ENCODE results near the gene NCAPD3.

GRCh38 chr11:134250246-134250645 lies 26.5 kb upstream of the NCAPD3 start:
- TF ChIP-seq CTCF (IDR thresholded peaks at IDR 0.05) (no peak), EP300 (IDR thresholded peaks at IDR 0.05) (no peak), POLR2A (IDR thresholded peaks at IDR 0.05; ENCODE audit: low read depth) (no peak), POLR2AphosphoS5 (IDR thresholded peaks at IDR 0.05) (no peak)

Measured in esophagus muscularis mucosa (tissue), 4 donors.